CD4-positive, alpha-beta T cell (primary cell): Measurements from ENCODE around the gene GLP1R. TPM values are rescaled to one million over a fixed set of nuclear protein-coding genes. Genes with fewer than 3 reads are reported as not detected.

Experiments used
- ATAC-seq: fragments of 200-7000 bp; cut with Tn5 transposase; one replicate; pipeline ENCODE4 v1.10.0; 2022; ENCODE audit warnings: mild to moderate bottlenecking; ENCODE audit not compliant: poor library complexity
- CTCF ChIA-PET: fragments of 350-600 bp; sonication (Branson Sonifier 250); formaldehyde crosslinking; loops from one replicate; lab custom pipeline; 2021; ENCODE audit warnings: antibody characterized with exemption, inconsistent platforms; lab: Charles Lee
- POLR2A ChIA-PET: fragments of 350-600 bp; sonication (Branson Sonifier 250); formaldehyde crosslinking; loops from one replicate; lab custom pipeline; 2021; ENCODE audit warnings: antibody characterized with exemption, inconsistent platforms; lab: Charles Lee
- DNase-seq, 14 experiments: peaks; one replicate each; pipeline ENCODE4 v3.0.0-alpha.2; 2013 to 2020; ENCODE audit warnings: mixed read lengths in 2 of 14
- H3K27ac ChIP-seq, 2 donors: one replicate each; pipeline versions ENCODE4 v1.5.1 to v1.7.0; 2013; ENCODE audit warnings: low read length in 2 of 2, low read depth in 1 of 2, mild to moderate bottlenecking in 1 of 2
- H3K27me3 ChIP-seq, 2 experiments: 1 replicate in 1 of 2; 2 replicates in 1 of 2; pipeline versions ENCODE4 v1.6.1 to v1.7.0; 2013; ENCODE audit warnings: low read length in 2 of 2, control low read depth in 1 of 2, mild to moderate bottlenecking in 1 of 2, moderate library complexity in 1 of 2; ENCODE audit not compliant: insufficient read depth in 2 of 2, control insufficient read depth in 1 of 2
- H3K36me3 ChIP-seq: one replicate; pipeline ENCODE4 v1.6.1; 2013; ENCODE audit warnings: low read length, control low read depth; ENCODE audit not compliant: insufficient read depth
- H3K4me1 ChIP-seq: one replicate; pipeline ENCODE4 v1.6.1; 2013; ENCODE audit warnings: low read length, control low read depth; ENCODE audit not compliant: insufficient read depth
- H3K4me3 ChIP-seq: one replicate; pipeline ENCODE4 v1.5.1; 2013; ENCODE audit warnings: mild to moderate bottlenecking, low read length, moderate library complexity
- H3K9me3 ChIP-seq, 2 experiments: 1 replicate in 1 of 2; 2 replicates in 1 of 2; pipeline versions ENCODE4 v1.6.1 to v1.7.0; 2013; ENCODE audit warnings: low read length in 2 of 2, mild to moderate bottlenecking in 2 of 2, control low read depth in 1 of 2, moderate library complexity in 1 of 2; ENCODE audit not compliant: control insufficient read depth in 1 of 2, insufficient read depth in 1 of 2
- H3K27ac Mint-ChIP-seq: one replicate; pipeline ENCODE4 v1.8.0; 2020; ENCODE audit warnings: mixed read lengths
- H3K27me3 Mint-ChIP-seq: one replicate; pipeline ENCODE4 v1.8.0; 2021; ENCODE audit warnings: mixed read lengths
- H3K36me3 Mint-ChIP-seq: one replicate; pipeline ENCODE4 v1.8.0; 2021; ENCODE audit warnings: low read depth, mixed read lengths
- H3K4me1 Mint-ChIP-seq: one replicate; pipeline ENCODE4 v1.8.0; 2021; ENCODE audit warnings: low read depth, mixed read lengths
- H3K4me3 Mint-ChIP-seq: one replicate; pipeline ENCODE4 v1.8.0; 2020; ENCODE audit warnings: mild to moderate bottlenecking, mixed read lengths
- H3K9me3 Mint-ChIP-seq: one replicate; pipeline ENCODE4 v1.8.0; 2020; ENCODE audit warnings: mixed read lengths
- intact Hi-C, 2 experiments: fragments of 100-400 bp; cut with DNase I in 1 of 2; cut with micrococcal nuclease in 1 of 2; formaldehyde crosslinking; loops; one replicate each; pipeline versions ENCODE4 v1.15.1 to v1.9.0; 2023 to 2025; cut with DNase I, micrococcal nuclease
- total RNA-seq, 174 experiments: library from RNA in 2 of 174; stranded (reverse) in 2 of 174; gene quantifications; one replicate each; pipeline ENCODE4 v1.2.3 and lab custom pipeline; 2021 to 2026
- TF ChIP-seq, protein P1 (sequence below): fragments of 200-600 bp; IDR thresholded peaks from one replicate; pipeline ENCODE4 v1.8.0; 2022; ENCODE audit warnings: antibody characterized with exemption, mild to moderate bottlenecking

Gene GLP1R
- total RNA-seq, 2 experiments from 2014 or later, result not detected

DNA sequence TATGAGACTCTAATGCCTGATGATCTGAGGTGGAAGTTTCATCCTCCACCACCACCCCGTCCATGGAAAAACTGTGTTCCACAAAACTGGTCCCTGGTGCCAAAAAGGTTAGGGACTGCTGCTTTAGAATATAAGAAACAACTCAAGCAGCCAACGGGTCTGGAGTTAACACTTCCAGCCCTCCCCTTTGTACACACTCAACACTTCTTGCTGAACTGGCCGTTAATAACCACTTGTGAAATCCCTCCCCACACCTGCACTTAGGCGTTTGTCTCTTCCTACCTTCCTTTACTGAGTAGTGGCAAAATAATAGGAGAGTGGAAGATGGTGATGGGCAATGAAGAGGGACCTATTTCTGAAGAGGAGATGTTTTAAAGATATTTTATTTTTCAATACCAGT, 55.9 kb downstream of the GLP1R start:
- no peaks in the 10 kb centered on the region for H3K9me3 Mint-ChIP-seq
- Histone ChIP-seq H3K4me1 (peaks cover 3% of the 10 kb centered on the region), H3K27me3 (no peaks in the 10 kb centered on the region), H3K36me3 (peaks cover 18% of the 10 kb centered on the region), H3K4me3 (no peak overlapping the region), H3K27ac (no peak overlapping the region), H3K9me3 (no peaks in the 10 kb centered on the region)
- no peak overlapping the region for H3K27ac Mint-ChIP-seq
- H3K36me3 Mint-ChIP-seq, result peaks cover 66% of the 10 kb centered on the region
- H3K4me3 Mint-ChIP-seq, result no peak overlapping the region
- DNase-seq, result no peak
- H3K27me3 Mint-ChIP-seq, result no peaks in the 10 kb centered on the region
- ATAC-seq, result no peak
- intact Hi-C loops, result loop anchor here (5.0 to 10.0 kb wide), 2 partner anchors 232 to 620 kb away; partner anchors contain the start of gene KIF6 (in 1 of the 2)
- peaks cover 45% of the 10 kb centered on the region for H3K4me1 Mint-ChIP-seq
- CTCF ChIA-PET, result no interaction called here
- TF ChIP-seq, protein P1, sequence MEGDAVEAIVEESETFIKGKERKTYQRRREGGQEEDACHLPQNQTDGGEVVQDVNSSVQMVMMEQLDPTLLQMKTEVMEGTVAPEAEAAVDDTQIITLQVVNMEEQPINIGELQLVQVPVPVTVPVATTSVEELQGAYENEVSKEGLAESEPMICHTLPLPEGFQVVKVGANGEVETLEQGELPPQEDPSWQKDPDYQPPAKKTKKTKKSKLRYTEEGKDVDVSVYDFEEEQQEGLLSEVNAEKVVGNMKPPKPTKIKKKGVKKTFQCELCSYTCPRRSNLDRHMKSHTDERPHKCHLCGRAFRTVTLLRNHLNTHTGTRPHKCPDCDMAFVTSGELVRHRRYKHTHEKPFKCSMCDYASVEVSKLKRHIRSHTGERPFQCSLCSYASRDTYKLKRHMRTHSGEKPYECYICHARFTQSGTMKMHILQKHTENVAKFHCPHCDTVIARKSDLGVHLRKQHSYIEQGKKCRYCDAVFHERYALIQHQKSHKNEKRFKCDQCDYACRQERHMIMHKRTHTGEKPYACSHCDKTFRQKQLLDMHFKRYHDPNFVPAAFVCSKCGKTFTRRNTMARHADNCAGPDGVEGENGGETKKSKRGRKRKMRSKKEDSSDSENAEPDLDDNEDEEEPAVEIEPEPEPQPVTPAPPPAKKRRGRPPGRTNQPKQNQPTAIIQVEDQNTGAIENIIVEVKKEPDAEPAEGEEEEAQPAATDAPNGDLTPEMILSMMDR, result no peak
- POLR2A ChIA-PET, result no interaction called here

DNA sequence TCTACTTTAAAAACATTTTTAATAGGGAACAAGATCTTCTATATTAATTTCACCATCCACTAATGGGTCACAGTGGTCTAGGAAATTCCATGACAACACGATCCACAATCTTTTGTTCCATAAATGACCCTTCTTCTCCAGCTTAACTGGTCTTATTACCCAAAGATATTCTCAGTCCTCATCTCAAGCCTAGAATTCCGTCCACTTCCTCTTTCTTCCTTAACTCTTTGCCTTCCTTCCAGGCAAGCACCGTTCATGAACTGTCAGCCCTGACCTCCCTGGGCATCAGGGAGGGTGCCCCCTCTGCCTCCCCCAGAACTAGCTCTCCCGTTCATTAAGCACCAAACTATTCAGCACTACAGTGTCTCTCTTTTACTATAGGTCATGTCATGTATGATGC, 58.5 kb downstream of the GLP1R start:
- no peaks in the 10 kb centered on the region for H3K9me3 ChIP-seq
- intact Hi-C loops, result loop anchor here in 1 of 2 experiments (5.0 to 10.0 kb wide), 2 partner anchors 618 to 1675 kb away; partner anchors contain the start of genes CMTR1 and KIF6
- H3K4me3 Mint-ChIP-seq, result no peak overlapping the region
- ChIA-PET CTCF (no interaction called here), POLR2A (no interaction called here)
- no peak overlapping the region for H3K27ac Mint-ChIP-seq
- no peaks in the 10 kb centered on the region for H3K4me1 ChIP-seq
- H3K36me3 Mint-ChIP-seq, result peaks cover 75% of the 10 kb centered on the region
- ATAC-seq (no peak), DNase-seq (no peak)
- H3K27me3 ChIP-seq, result no peaks in the 10 kb centered on the region
- H3K27ac ChIP-seq, result no peak overlapping the region
- peaks cover 50% of the 10 kb centered on the region for H3K4me1 Mint-ChIP-seq
- no peaks in the 10 kb centered on the region for H3K27me3 Mint-ChIP-seq
- no peak overlapping the region for H3K4me3 ChIP-seq
- H3K9me3 Mint-ChIP-seq, result no peaks in the 10 kb centered on the region
- H3K36me3 ChIP-seq, result peaks cover 21% of the 10 kb centered on the region
- TF ChIP-seq, protein P1, result no peak

DNA sequence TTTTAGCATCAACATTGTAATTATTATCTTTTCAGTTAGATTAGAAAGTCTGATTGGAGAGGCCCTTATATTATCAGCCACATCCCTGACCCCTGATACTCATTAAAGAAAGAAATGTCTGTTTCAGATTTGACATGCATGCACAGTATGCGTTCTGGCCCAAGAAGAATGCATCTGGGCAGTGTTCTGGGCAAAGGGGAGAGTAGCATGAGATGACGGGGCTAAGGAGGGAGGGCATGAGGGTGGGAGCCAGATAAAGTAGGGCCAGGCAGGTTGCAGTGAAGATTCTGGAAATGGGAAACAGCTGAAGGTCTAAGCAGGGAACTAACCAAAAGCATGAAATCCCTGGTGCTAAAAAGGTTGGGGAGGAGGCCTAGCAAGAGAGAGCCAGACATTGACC, 59.1 kb downstream of the GLP1R start:
- ChIA-PET POLR2A (no interaction called here), CTCF (no interaction called here)
- Histone ChIP-seq H3K27me3 (no peaks in the 10 kb centered on the region), H3K4me1 (no peaks in the 10 kb centered on the region), H3K36me3 (peaks cover 21% of the 10 kb centered on the region), H3K9me3 (no peaks in the 10 kb centered on the region), H3K4me3 (no peak overlapping the region), H3K27ac (no peak overlapping the region)
- ATAC-seq (no peak), DNase-seq (no peak)
- H3K9me3 Mint-ChIP-seq, result no peaks in the 10 kb centered on the region
- peaks cover 70% of the 10 kb centered on the region for H3K36me3 Mint-ChIP-seq
- H3K4me3 Mint-ChIP-seq, result no peak overlapping the region
- TF ChIP-seq, protein P1, result no peak
- H3K27ac Mint-ChIP-seq, result no peak overlapping the region
- no peaks in the 10 kb centered on the region for H3K27me3 Mint-ChIP-seq
- peaks cover 51% of the 10 kb centered on the region for H3K4me1 Mint-ChIP-seq
- intact Hi-C loops, result loop anchor here in 1 of 2 experiments (5.0 to 10.0 kb wide), 2 partner anchors 617 to 1675 kb away; partner anchors contain the start of genes CMTR1 and KIF6
